ENCODE results near the gene SHOX.

Gene SHOX

DNA sequence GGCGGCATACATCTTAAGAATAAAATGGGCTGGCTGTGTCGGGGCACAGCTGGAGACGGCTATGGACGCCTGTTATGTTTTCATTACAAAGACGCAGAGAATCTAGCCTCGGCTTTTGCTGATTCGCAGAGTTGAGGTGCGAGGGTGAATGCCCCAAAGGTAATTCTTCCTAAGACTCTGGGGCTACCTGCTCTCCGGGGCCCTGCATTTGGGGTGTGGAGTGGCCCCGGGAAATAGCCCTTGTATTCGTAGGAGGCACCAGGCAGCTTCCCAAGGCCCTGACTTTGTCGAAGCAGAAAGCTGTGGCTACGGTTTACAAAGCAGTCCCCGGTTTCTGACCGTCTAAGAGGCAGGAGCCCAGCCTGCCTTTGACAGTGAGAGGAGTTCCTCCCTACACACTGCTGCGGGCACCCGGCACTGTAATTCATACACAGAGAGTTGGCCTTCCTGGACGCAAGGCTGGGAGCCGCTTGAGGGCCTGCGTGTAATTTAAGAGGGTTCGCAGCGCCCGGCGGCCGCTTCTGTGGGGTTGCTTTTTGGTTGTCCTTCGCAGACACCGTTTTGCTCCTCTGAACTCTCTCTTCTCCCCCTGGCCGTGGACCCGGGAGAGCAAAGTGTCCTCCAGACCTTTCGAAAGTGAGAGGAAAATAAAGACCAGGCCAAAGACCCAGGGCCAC, 1.9 kb downstream of the SHOX start:
- H3K9me3 ChIP-seq (ENCODE audit: control insufficient read depth in 1 of 2, low read length in 2 of 2), result no peaks in the 10 kb centered on the region
- no peak overlapping the region for H3K4me3 ChIP-seq (ENCODE audit: low read depth in 1 of 2, low read length in 2 of 2)
- peaks cover 9% of the 10 kb centered on the region for H3K27me3 ChIP-seq (ENCODE audit: low read depth, low read length)
- H3K27ac ChIP-seq (ENCODE audit: low read length), result no peak overlapping the region
- no peaks in the 10 kb centered on the region for H3K36me3 ChIP-seq (ENCODE audit: control insufficient read depth in 1 of 2, insufficient read depth in 2 of 2, low read length in 2 of 2)
- H3K4me1 ChIP-seq (ENCODE audit: control insufficient read depth in 1 of 2, insufficient read depth in 2 of 2, low read length in 2 of 2), result peaks cover 0 to 18% of the 10 kb centered on the region in 2 donors

DNA sequence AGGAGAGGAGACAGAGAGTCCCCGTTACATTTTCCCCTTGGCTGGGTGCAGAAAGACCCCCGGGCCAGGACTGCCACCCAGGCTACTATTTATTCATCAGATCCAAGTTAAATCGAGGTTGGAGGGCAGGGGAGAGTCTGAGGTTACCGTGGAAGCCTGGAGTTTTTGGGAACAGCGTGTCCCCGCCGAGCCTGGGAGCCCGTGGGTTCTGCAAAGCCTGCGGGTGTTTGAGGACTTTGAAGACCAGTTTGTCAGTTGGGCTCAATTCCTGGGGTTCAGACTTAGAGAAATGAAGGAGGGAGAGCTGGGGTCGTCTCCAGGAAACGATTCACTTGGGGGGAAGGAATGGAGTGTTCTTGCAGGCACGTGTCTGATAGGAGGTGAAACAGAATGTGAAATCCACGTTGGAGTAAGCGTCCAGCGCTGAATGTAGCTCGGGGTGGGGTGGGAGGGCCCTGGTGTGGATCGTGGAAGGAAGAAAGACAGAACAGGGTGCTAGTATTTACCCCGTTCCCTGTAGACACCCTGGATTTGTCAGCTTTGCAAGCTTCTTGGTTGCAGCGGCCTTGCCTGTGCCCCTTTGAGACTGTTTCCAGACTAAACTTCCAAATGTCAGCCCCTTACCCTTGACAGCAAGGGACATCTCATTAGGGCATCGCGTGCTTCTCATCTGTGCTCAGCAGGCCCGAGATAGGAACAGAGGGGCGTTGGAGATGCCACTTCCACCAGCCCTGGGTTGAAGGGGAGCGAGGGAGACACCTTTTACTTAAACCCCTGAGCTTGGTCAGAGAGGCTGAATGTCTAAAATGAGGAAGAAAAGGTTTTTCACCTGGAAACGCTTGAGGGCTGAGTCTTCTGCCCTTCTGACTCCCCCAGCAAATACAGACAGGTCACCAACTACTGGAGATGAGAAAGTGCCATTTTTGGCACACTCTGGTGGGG, 2.7 kb downstream of the SHOX start:
- Histone ChIP-seq H3K4me1 (ENCODE audit: control insufficient read depth in 1 of 2, insufficient read depth in 2 of 2, low read length in 2 of 2) (peaks cover 0 to 24% of the 10 kb centered on the region in 2 donors), H3K36me3 (ENCODE audit: control insufficient read depth in 1 of 2, insufficient read depth in 2 of 2, low read length in 2 of 2) (no peaks in the 10 kb centered on the region), H3K27me3 (ENCODE audit: low read depth, low read length) (peaks cover 17% of the 10 kb centered on the region), H3K9me3 (ENCODE audit: control insufficient read depth in 1 of 2, low read length in 2 of 2) (no peaks in the 10 kb centered on the region), H3K4me3 (ENCODE audit: low read depth in 1 of 2, low read length in 2 of 2) (no peak overlapping the region), H3K27ac (ENCODE audit: low read length) (no peak overlapping the region)

DNA sequence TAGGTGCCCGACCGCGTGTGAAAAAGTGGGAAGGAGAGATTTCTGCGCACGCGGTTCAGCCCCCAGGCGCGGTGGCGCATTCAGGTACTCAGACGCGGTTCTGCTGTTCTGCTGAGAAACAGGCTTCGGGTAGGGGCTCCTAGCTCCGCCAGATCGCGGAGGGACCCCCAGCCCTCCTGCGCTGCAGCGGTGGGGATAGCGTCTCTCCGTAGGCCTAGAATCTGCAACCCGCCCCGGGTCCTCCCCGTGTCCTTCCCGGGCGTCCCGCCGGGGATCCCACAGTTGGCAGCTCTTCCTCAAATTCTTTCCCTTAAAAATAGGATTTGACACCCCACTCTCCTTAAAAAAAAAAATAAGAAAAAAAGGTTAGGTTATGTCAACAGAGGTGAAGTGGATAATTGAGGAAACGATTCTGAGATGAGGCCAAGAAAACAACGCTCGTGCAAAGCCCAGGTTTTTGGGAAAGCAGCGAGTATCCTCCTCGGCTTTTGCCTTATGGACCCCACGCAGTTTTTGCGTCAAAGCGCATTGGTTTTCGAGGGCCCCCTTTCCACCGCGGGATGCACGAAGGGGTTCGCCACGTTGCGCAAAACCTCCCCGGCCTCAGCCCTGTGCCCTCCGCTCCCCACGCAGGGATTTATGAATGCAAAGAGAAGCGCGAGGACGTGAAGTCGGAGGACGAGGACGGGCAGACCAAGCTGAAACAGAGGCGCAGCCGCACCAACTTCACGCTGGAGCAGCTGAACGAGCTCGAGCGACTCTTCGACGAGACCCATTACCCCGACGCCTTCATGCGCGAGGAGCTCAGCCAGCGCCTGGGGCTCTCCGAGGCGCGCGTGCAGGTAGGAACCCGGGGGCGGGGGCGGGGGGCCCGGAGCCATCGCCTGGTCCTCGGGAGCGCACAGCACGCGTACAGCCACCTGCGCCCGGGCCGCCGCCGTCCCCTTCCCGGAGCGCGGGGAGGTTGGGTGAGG, 3.7 kb downstream of the SHOX start:
- Histone ChIP-seq H3K4me3 (ENCODE audit: low read depth in 1 of 2, low read length in 2 of 2) (no peak overlapping the region), H3K27ac (ENCODE audit: low read length) (no peak overlapping the region), H3K36me3 (ENCODE audit: control insufficient read depth in 1 of 2, insufficient read depth in 2 of 2, low read length in 2 of 2) (no peaks in the 10 kb centered on the region), H3K4me1 (ENCODE audit: control insufficient read depth in 1 of 2, insufficient read depth in 2 of 2, low read length in 2 of 2) (peaks cover 0 to 24% of the 10 kb centered on the region in 2 donors), H3K9me3 (ENCODE audit: control insufficient read depth in 1 of 2, low read length in 2 of 2) (no peaks in the 10 kb centered on the region), H3K27me3 (ENCODE audit: low read depth, low read length) (peaks cover 21% of the 10 kb centered on the region)

DNA sequence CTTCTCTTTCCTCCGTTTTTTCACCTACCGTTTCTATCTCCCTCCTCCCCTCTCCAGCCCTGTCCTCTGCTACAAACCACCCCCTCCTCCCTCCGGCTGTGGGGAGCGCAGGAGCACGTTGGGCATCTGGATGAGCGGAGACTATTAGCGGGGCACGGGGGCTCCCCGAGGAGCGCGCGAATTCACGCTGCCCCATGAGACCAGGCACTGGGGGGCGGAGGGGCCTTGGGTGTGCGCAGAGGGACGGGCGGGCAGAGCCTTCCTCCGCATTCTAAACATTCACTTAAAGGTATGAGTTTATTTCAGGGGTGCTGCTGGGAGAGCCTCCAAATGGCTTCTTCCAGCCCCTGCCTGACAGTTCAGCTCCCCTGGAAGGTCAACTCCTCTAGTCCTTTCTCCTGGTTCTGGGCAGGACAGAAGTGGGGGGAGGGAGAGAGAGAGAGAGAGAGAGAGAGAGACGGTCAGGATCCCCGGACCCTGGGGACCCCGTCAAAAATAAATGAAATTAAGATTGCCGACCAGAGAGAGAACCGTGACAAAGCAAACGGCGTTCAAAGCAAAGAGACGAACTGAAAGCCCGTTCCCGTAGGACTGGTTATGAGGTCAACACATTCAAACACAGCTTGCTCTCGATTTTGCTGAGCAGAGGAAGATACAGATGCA, 5.0 kb downstream of the SHOX start:
- Histone ChIP-seq H3K4me1 (ENCODE audit: control insufficient read depth in 1 of 2, insufficient read depth in 2 of 2, low read length in 2 of 2) (peaks cover 0 to 20% of the 10 kb centered on the region in 2 donors), H3K4me3 (ENCODE audit: low read depth in 1 of 2, low read length in 2 of 2) (no peak overlapping the region), H3K36me3 (ENCODE audit: control insufficient read depth in 1 of 2, insufficient read depth in 2 of 2, low read length in 2 of 2) (no peaks in the 10 kb centered on the region), H3K27ac (ENCODE audit: low read length) (no peak overlapping the region), H3K9me3 (ENCODE audit: control insufficient read depth in 1 of 2, low read length in 2 of 2) (no peaks in the 10 kb centered on the region), H3K27me3 (ENCODE audit: low read depth, low read length) (peaks cover 21% of the 10 kb centered on the region)

DNA sequence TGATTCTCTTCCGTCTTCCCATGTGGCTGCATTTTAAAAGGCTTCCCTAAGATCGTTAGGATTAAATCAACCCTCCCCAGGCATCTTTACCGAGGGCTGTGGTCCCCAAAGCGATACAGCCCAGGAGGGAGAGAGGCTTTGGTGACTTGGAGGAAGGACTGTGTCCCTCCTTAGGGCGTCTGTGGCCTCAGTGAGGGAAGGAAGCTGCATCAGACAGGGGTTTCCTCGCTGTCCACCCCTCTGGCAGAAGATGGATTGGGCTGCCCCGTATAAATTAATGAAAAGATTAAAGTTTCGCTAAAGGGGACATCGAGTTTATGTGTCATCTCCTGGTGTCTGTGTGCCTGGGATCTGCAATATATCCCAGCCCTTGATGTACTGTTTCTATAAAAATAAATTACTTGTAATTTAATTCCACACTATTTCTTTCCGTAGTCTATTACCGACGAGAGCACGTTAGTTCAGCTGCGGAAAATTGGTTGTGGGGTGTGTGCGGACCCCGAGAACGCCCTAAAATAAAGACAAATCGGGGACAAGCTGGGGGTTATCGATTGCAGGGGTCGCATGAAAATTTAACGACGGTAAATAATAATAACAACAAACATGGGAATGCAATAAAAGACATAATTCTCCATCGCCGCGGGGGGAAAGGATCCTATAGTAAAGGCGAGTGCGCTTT, 6.5 kb downstream of the SHOX start:
- H3K4me3 ChIP-seq (ENCODE audit: low read depth in 1 of 2, low read length in 2 of 2), result no peak overlapping the region
- H3K36me3 ChIP-seq (ENCODE audit: control insufficient read depth in 1 of 2, insufficient read depth in 2 of 2, low read length in 2 of 2), result no peaks in the 10 kb centered on the region
- H3K9me3 ChIP-seq (ENCODE audit: control insufficient read depth in 1 of 2, low read length in 2 of 2), result no peaks in the 10 kb centered on the region
- H3K27me3 ChIP-seq (ENCODE audit: low read depth, low read length), result peaks cover 21% of the 10 kb centered on the region
- H3K27ac ChIP-seq (ENCODE audit: low read length), result no peak overlapping the region
- H3K4me1 ChIP-seq (ENCODE audit: control insufficient read depth in 1 of 2, insufficient read depth in 2 of 2, low read length in 2 of 2), result peaks cover 0 to 13% of the 10 kb centered on the region in 2 donors

DNA sequence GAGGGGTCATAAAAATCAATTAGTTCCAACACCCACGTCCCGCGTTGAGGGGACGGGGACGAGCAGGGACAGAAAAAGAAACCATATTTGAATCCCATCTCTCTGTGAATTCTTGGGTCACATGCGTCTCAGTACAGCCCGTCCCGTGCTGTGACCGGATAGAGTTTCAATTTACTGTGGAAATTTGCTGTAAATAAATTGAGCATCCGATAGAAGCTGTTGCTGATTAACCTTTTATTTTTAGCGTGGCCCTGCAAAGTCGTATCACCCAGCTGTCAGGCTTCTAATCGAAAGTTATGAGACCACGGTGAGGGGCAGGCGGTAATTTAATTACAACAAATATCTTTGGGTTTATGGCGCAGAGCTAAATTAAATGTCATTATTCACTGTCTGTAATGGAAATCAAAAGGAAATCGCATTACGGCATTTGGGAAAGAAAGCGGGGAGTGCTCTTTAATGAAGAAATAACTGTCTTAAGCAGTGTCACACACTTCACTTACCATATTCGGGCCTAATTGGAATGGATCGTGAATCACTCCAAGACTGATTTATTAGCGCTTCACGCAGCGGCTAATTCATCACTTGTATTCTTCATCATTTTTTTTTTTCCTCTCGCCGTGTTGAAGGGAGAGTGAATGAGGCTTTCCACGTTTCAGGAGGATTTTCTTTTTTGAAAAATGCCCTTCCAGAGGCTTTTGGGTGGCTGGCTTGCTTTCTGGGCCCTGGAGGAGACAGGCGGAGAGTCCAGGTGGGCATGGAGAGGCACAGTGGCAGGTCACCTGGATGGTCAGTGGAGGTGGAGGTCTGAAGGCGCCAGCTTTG, 7.3 kb downstream of the SHOX start:
- no peak overlapping the region for H3K27ac ChIP-seq (ENCODE audit: low read length)
- no peaks in the 10 kb centered on the region for H3K9me3 ChIP-seq (ENCODE audit: control insufficient read depth in 1 of 2, low read length in 2 of 2)
- H3K4me3 ChIP-seq (ENCODE audit: low read depth in 1 of 2, low read length in 2 of 2), result no peak overlapping the region
- H3K36me3 ChIP-seq (ENCODE audit: control insufficient read depth in 1 of 2, insufficient read depth in 2 of 2, low read length in 2 of 2), result no peaks in the 10 kb centered on the region
- peaks cover 21% of the 10 kb centered on the region for H3K27me3 ChIP-seq (ENCODE audit: low read depth, low read length)
- H3K4me1 ChIP-seq (ENCODE audit: control insufficient read depth in 1 of 2, insufficient read depth in 2 of 2, low read length in 2 of 2), result peaks cover 0 to 13% of the 10 kb centered on the region in 2 donors

DNA sequence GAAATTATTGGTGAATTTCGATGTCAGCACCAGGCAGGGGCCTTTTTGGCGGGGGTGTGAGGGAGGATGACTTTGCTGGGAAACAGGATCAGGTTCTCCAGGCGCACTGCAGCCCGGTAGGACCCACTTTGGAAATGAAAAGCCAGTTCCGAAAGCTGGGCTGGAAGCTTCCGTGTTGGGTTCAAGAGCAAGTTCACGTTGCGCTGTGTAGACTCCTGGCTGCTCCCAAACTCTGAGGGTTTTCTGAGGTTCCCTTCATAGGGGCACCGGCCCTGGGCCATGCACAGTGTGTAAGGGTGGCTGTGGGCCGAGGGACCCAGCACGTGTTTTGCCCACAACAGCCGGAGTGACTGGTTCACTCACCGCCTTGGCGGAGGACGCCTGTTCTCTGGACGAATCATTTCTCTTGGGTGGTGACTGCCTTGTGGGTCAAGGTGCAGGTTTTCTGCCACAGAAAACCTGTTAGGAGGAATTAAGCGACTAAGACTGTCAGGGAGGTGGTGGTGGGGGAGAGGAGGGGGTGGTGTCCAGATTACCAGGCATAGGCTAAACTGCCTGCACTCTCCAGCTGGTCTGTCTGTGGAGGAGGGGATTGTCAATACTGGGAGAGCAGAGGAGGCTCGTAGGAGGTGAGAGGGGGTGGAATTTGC, 8.0 kb downstream of the SHOX start:
- peaks cover 21% of the 10 kb centered on the region for H3K27me3 ChIP-seq (ENCODE audit: low read depth, low read length)

DNA sequence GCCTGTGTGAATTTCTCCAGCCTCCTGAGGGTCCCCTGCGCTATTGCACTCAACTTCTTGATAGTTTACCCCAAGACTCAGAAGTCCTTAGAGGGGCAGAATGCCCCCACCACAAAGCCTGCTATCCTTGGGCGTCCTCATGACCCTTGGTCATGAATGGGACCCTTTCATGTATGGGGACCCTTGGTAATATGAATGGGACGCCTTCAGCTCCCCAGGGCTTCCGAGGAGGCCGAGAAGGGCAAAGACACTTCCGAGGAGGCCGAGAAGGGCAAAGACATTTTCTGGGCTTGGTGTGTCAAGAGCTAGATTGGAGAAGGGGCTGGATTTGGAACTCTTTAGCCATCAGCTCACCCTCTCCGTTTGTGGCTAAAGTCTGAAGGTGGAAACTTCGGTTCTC, 8.6 kb downstream of the SHOX start:
- Histone ChIP-seq H3K9me3 (ENCODE audit: control insufficient read depth in 1 of 2, low read length in 2 of 2) (no peaks in the 10 kb centered on the region), H3K27me3 (ENCODE audit: low read depth, low read length) (peaks cover 21% of the 10 kb centered on the region), H3K27ac (ENCODE audit: low read length) (no peak overlapping the region), H3K36me3 (ENCODE audit: control insufficient read depth in 1 of 2, insufficient read depth in 2 of 2, low read length in 2 of 2) (no peaks in the 10 kb centered on the region), H3K4me3 (ENCODE audit: low read depth in 1 of 2, low read length in 2 of 2) (no peak overlapping the region), H3K4me1 (ENCODE audit: control insufficient read depth in 1 of 2, insufficient read depth in 2 of 2, low read length in 2 of 2) (peaks cover 0 to 13% of the 10 kb centered on the region in 2 donors)

More for the DNA sequence above, 8.0 kb downstream of the SHOX start:
- Histone ChIP-seq H3K36me3 (ENCODE audit: control insufficient read depth in 1 of 2, insufficient read depth in 2 of 2, low read length in 2 of 2) (no peaks in the 10 kb centered on the region), H3K4me1 (ENCODE audit: control insufficient read depth in 1 of 2, insufficient read depth in 2 of 2, low read length in 2 of 2) (peaks cover 0 to 13% of the 10 kb centered on the region in 2 donors), H3K27ac (ENCODE audit: low read length) (no peak overlapping the region), H3K4me3 (ENCODE audit: low read depth in 1 of 2, low read length in 2 of 2) (no peak overlapping the region), H3K9me3 (ENCODE audit: control insufficient read depth in 1 of 2, low read length in 2 of 2) (no peaks in the 10 kb centered on the region)

DNA sequence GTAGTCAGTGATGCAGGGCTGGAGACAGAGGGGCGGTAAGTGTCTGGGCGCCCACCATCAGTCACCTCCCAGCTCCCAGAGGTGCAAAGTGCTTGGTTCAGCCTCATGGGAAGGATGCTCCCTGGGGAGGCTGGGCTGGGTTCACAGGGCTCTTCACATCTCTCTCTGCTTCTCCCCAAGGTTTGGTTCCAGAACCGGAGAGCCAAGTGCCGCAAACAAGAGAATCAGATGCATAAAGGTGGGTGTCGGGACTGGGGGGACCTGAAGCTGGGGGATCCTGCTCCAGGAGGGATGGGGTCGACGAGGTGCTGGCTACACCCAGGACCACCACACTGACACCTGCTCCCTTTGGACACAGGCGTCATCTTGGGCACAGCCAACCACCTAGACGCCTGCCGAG, 10.1 kb downstream of the SHOX start:
- Histone ChIP-seq H3K4me3 (ENCODE audit: low read depth in 1 of 2, low read length in 2 of 2) (no peak overlapping the region), H3K4me1 (ENCODE audit: control insufficient read depth in 1 of 2, insufficient read depth in 2 of 2, low read length in 2 of 2) (peaks cover 0 to 19% of the 10 kb centered on the region in 2 donors), H3K27me3 (ENCODE audit: low read depth, low read length) (peaks cover 16% of the 10 kb centered on the region), H3K9me3 (ENCODE audit: control insufficient read depth in 1 of 2, low read length in 2 of 2) (no peaks in the 10 kb centered on the region), H3K27ac (ENCODE audit: low read length) (no peak overlapping the region), H3K36me3 (ENCODE audit: control insufficient read depth in 1 of 2, insufficient read depth in 2 of 2, low read length in 2 of 2) (no peaks in the 10 kb centered on the region)
